ENCODE data around the gene VTI1B.

DNA sequence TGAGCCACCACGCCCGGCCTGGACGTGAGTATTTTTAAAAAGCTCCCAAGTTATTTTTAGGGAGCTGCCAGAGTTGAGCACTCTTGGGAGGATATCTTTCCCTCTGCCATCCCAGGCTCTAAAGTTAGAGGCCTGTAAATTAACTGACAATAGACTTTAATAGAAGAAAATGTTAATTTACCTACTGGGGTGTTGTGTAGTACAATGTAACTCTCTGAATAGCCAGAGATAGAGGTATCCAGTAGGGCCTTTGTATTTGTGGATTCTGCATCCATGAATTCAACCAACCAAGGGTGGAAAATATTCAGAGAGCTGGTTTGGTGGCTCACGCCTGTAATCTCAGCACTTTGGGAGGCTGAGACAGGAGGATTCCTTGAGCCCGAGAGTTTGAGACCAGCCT lies 66.8 kb downstream of the VTI1B start:
- TF ChIP-seq BHLHE40 (IDR thresholded peaks at IDR 0.05; ENCODE audit: low read depth, low read length) = no peak
- no peak for TF ChIP-seq JUN (IDR thresholded peaks at IDR 0.05)
- TF ChIP-seq, protein P1, sequence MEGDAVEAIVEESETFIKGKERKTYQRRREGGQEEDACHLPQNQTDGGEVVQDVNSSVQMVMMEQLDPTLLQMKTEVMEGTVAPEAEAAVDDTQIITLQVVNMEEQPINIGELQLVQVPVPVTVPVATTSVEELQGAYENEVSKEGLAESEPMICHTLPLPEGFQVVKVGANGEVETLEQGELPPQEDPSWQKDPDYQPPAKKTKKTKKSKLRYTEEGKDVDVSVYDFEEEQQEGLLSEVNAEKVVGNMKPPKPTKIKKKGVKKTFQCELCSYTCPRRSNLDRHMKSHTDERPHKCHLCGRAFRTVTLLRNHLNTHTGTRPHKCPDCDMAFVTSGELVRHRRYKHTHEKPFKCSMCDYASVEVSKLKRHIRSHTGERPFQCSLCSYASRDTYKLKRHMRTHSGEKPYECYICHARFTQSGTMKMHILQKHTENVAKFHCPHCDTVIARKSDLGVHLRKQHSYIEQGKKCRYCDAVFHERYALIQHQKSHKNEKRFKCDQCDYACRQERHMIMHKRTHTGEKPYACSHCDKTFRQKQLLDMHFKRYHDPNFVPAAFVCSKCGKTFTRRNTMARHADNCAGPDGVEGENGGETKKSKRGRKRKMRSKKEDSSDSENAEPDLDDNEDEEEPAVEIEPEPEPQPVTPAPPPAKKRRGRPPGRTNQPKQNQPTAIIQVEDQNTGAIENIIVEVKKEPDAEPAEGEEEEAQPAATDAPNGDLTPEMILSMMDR (IDR thresholded peaks at IDR 0.05) = no peak

Measured in A549 (cell line).